ENCODE data around the gene NR6A1.
"Not testable (repeated sequence)": the region's sequence is repeated elsewhere in the genome, so short reads cannot be mapped to it uniquely, and the experiment has no call there.

The NR6A1 gene

DNA sequence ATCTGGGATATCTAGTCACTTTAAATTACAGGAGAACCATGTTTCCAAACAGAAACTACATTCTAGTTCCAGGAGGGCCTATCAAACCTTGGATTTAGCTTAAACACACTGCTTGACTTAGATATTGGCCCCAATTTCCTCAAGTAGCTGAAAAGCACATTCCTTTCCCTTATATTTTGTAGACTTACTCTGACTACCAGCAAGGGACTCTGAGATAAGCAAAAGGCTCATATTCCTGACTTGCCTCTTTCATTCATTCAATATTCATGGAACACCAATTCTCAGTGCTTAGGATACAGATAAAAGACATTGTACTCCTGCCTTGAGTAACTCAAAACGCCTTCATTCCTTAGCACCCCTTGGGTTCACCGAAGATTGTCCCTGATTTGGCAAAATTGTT, 11.8 kb downstream of the NR6A1 start:
- H3K36me3 Mint-ChIP-seq = no peaks in the 10 kb centered on the region
- no peak overlapping the region for H3K4me3 Mint-ChIP-seq
- ATAC-seq (no peak), DNase-seq (ENCODE audit: low spot score in 2 of 2) (no peak)
- H3K4me1 Mint-ChIP-seq = peaks cover 10% of the 10 kb centered on the region
- H3K9me3 Mint-ChIP-seq = no peaks in the 10 kb centered on the region
- H3K27ac Mint-ChIP-seq = no peak overlapping the region

DNA sequence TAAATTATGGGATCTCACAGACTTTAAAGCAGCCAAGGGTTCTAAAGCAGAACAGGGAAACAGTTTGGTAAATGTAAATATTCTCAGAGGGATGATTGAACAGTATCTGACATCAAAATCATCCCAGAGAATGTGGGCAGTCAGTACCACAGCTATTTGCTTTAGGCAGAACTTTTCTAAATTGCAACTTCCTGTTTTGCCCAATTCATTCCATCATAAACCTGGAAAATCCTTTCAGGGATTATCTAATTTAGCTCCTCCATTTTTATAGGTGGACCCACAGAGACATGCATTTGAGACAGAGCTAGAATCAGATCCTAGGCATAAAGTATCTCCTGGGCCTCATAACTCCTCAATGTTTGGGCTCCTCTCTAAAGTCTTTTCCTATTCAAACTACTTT, 12.4 kb downstream of the NR6A1 start:
- H3K27ac Mint-ChIP-seq = no peak overlapping the region
- ATAC-seq = no peak
- DNase-seq (ENCODE audit: low spot score in 2 of 2) = no peak
- no peaks in the 10 kb centered on the region for H3K36me3 Mint-ChIP-seq
- peaks cover 10% of the 10 kb centered on the region for H3K4me1 Mint-ChIP-seq
- H3K9me3 Mint-ChIP-seq = no peaks in the 10 kb centered on the region
- H3K4me3 Mint-ChIP-seq = no peak overlapping the region

DNA sequence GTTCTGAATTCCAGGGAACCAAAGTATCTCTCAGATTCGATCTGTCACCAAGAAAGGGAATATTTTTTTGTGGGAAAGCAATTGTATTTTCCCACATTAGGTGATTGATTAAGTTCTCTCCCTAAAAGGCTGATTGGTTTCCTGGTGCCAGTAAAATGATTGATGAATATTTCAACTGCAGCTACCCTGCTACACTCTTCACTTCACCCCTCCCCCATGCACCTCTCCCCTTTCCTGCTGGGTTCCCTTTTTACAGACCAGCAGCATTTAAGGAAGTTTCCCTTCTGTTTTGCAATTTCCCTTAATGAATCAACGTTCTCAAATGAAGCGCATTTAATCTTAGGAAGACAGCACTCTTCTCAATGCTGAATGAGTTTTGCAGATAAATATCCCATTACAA, 13.1 kb downstream of the NR6A1 start:
- H3K36me3 Mint-ChIP-seq = no peaks in the 10 kb centered on the region
- H3K4me3 Mint-ChIP-seq = no peak overlapping the region
- H3K4me1 Mint-ChIP-seq = peaks cover 10% of the 10 kb centered on the region
- DNase-seq (ENCODE audit: low spot score in 2 of 2) = no peak
- no peak for ATAC-seq
- no peak overlapping the region for H3K27ac Mint-ChIP-seq
- no peaks in the 10 kb centered on the region for H3K9me3 Mint-ChIP-seq

DNA sequence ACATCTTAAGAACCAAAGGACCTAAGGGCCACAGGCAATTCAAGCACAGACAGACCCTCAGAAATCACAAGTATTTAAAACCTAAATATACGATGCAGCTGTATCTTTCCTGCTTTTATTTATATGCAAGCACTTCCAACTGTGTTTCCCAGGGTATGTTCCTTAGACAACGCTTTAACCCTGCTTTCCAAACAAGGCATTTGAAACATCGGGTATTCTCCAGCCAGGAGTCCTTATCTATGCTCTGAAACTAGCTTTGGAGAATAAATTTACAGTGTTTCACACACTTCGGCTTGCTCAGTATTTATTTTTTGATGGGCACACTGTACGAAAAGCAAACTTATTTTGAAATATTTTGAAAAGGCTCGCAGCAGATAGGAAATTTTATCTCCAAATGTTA, 13.5 kb downstream of the NR6A1 start:
- ATAC-seq (no peak), DNase-seq (ENCODE audit: low spot score in 2 of 2) (no peak)
- Mint-ChIP-seq H3K9me3 (no peaks in the 10 kb centered on the region), H3K36me3 (no peaks in the 10 kb centered on the region), H3K4me3 (no peak overlapping the region), H3K4me1 (peaks cover 10% of the 10 kb centered on the region), H3K27ac (no peak overlapping the region)

DNA sequence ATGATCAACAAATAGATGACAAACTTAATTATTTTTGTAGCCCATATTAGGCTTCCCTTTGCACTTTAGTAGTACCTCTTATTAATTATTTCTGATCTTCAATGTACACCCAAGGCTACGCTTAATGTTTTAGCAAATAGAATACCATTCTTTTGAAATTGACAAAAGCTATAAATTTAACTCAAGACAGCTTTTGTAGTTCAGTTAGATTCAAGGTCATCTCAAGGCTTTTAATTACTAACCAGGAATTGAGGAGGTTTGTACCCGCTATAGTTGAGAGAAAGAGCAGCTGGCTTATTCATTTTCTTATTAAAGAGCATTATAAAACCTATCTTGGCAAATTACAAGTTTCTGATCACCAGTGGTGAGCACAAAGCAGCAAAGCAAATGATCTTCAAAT, 15.1 kb downstream of the NR6A1 start:
- ATAC-seq = no peak
- H3K36me3 Mint-ChIP-seq = no peaks in the 10 kb centered on the region
- no peak overlapping the region for H3K4me3 Mint-ChIP-seq
- H3K4me1 Mint-ChIP-seq = peaks cover 10% of the 10 kb centered on the region
- no peak for DNase-seq (ENCODE audit: low spot score in 2 of 2)
- H3K9me3 Mint-ChIP-seq = no peaks in the 10 kb centered on the region
- no peak overlapping the region for H3K27ac Mint-ChIP-seq

DNA sequence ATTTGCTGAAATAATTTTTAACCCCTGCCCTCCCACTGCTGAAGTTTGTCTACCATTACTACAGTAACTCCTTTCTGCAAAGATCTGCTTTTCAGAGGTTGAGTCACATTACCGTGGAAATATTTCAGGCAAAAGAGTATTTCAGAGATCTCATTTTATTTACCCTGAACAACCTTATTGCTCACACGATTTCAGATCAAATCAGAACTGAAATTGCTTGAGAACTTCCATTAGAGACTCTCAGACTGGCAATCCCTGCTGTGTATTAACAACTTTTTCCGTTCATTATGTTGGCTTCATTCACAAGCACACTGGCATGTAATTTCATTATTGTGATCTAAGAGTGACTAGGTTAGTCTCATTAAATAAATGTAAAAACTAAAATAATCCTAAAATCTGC, 16.1 kb downstream of the NR6A1 start:
- peaks cover 10% of the 10 kb centered on the region for H3K4me1 Mint-ChIP-seq
- H3K9me3 Mint-ChIP-seq = no peaks in the 10 kb centered on the region
- no peak overlapping the region for H3K4me3 Mint-ChIP-seq
- ATAC-seq (peak; percentile 37), DNase-seq (ENCODE audit: low spot score in 2 of 2) (no peak)
- H3K27ac Mint-ChIP-seq = no peak overlapping the region
- H3K36me3 Mint-ChIP-seq = no peaks in the 10 kb centered on the region

DNA sequence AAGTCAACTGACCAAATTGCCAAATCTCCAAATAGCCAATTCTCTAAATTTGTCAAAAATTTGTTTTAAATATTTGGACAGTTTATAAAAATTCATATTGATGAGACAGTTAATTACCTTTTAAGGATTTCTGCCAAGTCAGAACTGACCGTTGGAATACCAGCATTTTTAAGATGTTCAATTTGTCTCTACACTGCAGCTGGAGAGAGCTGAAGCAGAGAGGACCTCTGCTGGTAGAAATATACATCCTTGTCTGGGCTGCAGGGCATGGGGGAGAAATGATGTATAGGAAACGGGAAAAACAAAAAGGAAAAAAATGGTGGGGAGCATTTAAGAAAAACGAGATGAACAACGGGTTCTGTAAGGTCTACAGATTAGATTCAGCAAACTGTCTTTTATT, 16.8 kb downstream of the NR6A1 start:
- no peak overlapping the region for H3K4me3 Mint-ChIP-seq
- peaks cover 10% of the 10 kb centered on the region for H3K4me1 Mint-ChIP-seq
- no peaks in the 10 kb centered on the region for H3K36me3 Mint-ChIP-seq
- H3K9me3 Mint-ChIP-seq = no peaks in the 10 kb centered on the region
- no peak for ATAC-seq
- H3K27ac Mint-ChIP-seq = no peak overlapping the region
- DNase-seq (ENCODE audit: low spot score in 2 of 2) = no peak

DNA sequence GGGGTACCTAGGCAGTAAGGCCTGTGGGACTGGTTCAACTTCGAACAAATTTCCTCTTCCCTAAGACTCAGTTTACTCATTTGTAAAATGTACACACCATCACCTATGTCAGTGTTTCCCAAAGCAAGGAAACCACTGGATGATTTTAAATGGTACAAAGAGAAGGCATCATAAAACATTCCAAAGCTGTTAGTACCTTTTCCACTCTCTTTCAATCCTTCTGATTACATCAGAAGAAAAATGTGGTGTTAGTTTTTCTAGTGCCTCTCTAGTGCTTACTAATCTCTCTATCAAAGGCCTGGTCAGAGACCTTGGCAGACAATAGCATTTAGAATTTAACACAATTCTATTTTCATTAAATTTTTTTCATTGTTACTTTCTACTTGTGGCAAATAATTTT, 18.1 kb downstream of the NR6A1 start:
- DNase-seq (ENCODE audit: low spot score in 2 of 2) = no peak
- H3K27ac Mint-ChIP-seq = no peak overlapping the region
- H3K4me1 Mint-ChIP-seq = peaks cover 10% of the 10 kb centered on the region
- no peaks in the 10 kb centered on the region for H3K9me3 Mint-ChIP-seq
- no peak for ATAC-seq
- H3K36me3 Mint-ChIP-seq = no peaks in the 10 kb centered on the region
- no peak overlapping the region for H3K4me3 Mint-ChIP-seq

DNA sequence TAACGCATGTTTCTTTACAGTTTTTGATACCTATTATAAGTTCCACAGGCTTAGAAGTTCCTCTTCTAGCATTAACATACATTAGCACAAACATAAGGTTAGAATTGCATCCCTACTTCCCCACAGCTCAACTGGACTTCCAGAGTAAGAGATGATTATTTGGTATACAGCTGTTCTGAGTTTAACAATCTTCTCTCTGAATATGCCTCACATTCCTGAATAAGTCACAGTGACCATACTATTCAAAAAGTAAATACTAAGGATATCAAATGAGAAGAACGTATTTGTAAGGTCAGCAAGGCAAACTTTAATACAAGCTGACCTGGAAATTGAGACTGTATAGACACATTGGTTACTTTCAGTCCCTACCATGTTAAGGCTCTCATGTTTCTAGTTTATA, 21.3 kb downstream of the NR6A1 start:
- Mint-ChIP-seq H3K4me3 (no peak overlapping the region), H3K9me3 (no peaks in the 10 kb centered on the region), H3K36me3 (no peaks in the 10 kb centered on the region), H3K27ac (no peak overlapping the region), H3K4me1 (peaks cover 2% of the 10 kb centered on the region)
- no peak for ATAC-seq
- DNase-seq (ENCODE audit: low spot score in 2 of 2) = no peak

DNA sequence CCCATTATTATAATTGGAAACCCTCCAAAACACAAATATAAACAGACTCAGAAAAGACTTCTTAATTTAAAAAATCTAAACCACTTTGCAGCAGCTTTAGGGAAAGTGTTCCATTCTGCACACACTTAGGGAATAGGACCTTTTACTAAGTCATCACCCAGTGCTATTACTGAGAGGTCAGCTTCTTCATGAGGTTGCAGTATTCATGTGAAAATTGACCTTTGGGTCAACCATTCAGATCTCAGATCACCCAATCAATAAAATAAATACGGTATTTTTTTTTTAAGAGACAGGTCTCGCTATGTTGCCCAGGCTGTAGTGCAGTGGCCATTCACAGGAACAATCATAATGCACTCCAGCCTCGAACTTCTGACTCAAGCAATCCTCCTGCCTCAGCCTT, 21.8 kb downstream of the NR6A1 start:
- Mint-ChIP-seq H3K36me3 (no peaks in the 10 kb centered on the region), H3K27ac (no peak overlapping the region), H3K4me3 (no peak overlapping the region), H3K4me1 (no peaks in the 10 kb centered on the region), H3K9me3 (no peaks in the 10 kb centered on the region)
- ATAC-seq (no peak), DNase-seq (ENCODE audit: low spot score in 2 of 2) (no peak)

DNA sequence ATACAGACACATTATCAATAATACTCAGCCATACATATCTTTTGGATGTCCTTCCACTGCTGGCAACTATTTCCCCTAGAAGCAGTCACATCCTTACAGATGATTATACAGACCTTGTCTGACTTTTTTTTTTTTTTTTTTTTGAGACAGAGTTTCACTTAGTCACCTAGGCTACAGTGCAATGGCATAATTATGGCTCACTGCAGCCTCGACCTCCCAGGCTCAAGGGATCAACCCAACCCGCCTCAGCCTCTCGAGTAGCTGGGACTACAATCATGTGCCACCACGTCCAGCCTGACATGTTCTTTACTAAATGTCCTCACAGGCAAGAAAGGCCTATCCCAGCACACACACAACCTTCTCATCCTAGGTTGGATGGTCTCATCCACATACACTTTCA, 24.0 kb downstream of the NR6A1 start:
- no peaks in the 10 kb centered on the region for H3K4me1 Mint-ChIP-seq
- no peaks in the 10 kb centered on the region for H3K36me3 Mint-ChIP-seq
- peak; percentile 28 for ATAC-seq
- H3K9me3 Mint-ChIP-seq = no peaks in the 10 kb centered on the region
- H3K4me3 Mint-ChIP-seq = no peak overlapping the region
- no peak overlapping the region for H3K27ac Mint-ChIP-seq
- DNase-seq (ENCODE audit: low spot score in 2 of 2) = no peak

DNA sequence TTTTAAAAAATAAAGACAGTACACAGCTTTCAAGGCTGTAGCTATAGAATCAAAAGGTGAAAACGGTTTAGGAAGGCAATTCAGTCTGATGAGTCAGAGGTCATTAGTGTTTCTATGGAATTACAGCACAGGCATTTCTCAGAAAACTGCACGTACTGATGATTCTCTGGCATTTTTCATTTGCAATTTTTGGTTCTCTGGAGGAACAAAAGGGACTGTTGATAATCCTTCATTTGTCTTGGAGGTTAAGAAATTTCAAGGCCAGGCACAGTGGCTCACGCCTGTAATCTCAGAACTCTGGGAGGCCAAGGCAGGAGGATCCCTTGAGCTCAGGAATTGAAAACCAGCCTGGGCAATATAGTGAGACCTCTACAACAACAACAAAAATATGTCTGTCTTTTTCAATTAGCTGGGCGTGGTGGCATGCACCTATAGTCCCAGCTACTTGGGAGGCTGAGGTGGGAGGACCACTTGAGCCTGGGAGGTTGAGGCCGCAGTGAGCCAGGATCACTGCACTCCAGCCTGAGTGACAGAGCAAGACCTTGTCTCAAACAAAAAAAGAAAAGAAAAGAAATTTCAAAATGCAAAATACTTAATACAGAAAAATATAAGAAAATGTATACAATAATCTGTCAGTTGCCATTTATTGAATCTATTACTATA, 27.3 kb downstream of the NR6A1 start:
- DNase-seq (ENCODE audit: low spot score in 2 of 2) (no peak), ATAC-seq (no peak)
- Mint-ChIP-seq H3K9me3 (no peaks in the 10 kb centered on the region), H3K36me3 (no peaks in the 10 kb centered on the region), H3K4me1 (no peaks in the 10 kb centered on the region), H3K4me3 (no peak overlapping the region), H3K27ac (no peak overlapping the region)

DNA sequence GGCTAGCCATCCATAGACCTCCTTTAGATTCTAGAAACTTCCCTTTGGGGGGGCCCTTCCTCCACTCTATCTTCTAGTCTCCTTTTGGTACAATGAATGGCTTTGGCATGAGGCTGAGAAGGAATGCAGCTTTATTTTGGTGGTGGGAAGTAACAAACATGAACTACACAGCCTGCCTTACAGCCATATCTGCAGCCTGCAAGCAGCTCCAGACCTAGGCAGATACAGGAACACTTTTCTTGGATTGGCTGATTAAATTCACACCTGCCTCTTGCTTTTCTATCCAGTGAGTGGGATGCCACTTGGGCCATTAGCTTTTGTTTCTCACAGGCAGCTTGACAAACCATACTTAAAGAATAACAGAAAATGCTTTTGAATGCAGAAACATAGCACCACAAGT, 28.2 kb downstream of the NR6A1 start:
- no peak for ATAC-seq
- no peaks in the 10 kb centered on the region for H3K36me3 Mint-ChIP-seq

DNA sequence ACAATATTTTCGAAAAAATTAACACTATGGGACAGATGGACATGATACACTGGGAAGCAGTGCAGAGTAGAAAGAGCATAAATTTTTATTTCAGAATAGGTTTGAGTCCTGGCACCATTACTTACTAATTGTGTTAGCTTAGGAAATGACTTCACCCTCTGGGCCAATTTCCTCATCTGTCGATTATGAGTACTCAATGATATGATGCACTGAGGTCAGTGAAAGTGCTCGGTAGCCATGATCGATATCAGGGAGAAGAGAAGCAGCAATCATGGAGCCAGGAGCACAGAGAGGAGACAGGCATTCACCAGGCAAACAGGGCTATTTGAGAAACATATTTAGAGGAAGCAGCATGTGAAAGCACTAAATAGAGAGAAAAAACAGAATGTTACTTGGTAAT, 29.4 kb downstream of the NR6A1 start:
- Mint-ChIP-seq H3K9me3 (no peaks in the 10 kb centered on the region), H3K36me3 (no peaks in the 10 kb centered on the region), H3K4me3 (no peak overlapping the region), H3K4me1 (no peaks in the 10 kb centered on the region), H3K27ac (no peak overlapping the region)
- DNase-seq (ENCODE audit: low spot score in 2 of 2) (no peak), ATAC-seq (no peak)

More for the DNA sequence above, 28.2 kb downstream of the NR6A1 start:
- Mint-ChIP-seq H3K4me3 (no peak overlapping the region), H3K27ac (no peak overlapping the region), H3K4me1 (no peaks in the 10 kb centered on the region), H3K9me3 (no peaks in the 10 kb centered on the region)
- no peak for DNase-seq (ENCODE audit: low spot score in 2 of 2)

DNA sequence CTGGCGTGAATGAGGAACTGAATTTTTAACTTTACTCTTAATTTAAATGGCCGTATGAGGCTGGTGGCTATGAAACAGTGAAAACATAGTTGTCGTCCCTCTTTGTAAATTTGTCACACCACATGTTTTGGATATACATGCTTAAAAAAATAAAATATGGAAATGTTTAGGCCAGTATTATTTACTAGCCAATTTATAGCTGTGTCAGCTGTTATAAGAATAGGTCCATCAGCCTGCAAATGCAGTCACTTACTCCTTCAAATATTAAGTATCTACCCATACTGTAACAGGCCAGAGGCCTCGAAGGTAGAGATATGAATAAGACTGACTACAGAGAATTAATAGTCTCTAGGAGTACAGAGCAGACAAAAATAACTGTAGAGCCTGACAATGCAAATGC, 30.0 kb downstream of the NR6A1 start:
- Mint-ChIP-seq H3K4me1 (no peaks in the 10 kb centered on the region), H3K9me3 (no peaks in the 10 kb centered on the region), H3K36me3 (no peaks in the 10 kb centered on the region), H3K27ac (no peak overlapping the region), H3K4me3 (no peak overlapping the region)
- DNase-seq (ENCODE audit: low spot score in 2 of 2) (no peak), ATAC-seq (no peak)

DNA sequence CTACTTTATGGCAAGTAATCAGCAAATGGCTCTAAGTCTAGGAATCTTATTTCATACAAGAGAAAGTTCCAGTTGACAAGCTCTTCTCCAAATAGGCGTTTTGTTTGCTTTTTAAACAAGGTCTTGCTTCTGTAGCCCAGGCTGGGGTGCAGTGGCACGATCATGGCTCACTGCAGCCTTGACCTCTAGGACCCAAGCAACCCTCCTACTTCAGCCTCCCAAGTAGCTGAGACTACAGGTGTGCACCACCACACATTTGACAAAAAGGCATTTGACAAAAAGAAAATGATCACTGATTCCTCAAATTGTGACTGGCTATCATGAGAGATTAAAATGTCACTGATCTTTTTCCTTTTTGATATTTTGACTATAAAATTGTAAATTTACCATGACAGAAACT, 31.8 kb downstream of the NR6A1 start:
- no peaks in the 10 kb centered on the region for H3K36me3 Mint-ChIP-seq
- ATAC-seq (no peak), DNase-seq (ENCODE audit: low spot score in 2 of 2) (no peak)
- peaks cover 7% of the 10 kb centered on the region for H3K4me1 Mint-ChIP-seq
- H3K27ac Mint-ChIP-seq = no peak overlapping the region
- H3K4me3 Mint-ChIP-seq = no peak overlapping the region
- no peaks in the 10 kb centered on the region for H3K9me3 Mint-ChIP-seq

DNA sequence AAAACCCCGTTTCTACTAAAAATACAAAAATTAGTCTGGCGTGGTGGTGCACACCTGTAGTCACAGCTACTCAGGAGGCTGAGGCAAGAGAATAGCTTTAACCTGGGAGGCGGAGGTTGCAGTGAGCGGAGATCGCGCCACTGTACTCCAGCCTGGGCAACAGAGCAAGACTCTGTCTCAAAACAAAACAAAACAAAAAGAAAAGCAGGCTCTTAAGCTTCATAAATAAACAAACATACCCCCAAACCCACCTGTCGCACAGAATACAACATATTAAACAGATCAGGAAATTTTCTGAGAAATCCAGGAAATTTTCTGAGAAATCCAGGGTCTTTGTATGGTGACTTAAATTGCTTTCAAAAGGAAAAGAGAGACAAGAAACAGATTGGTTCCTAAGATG, 33.0 kb downstream of the NR6A1 start:
- not testable (repeated sequence) for DNase-seq (ENCODE audit: low spot score in 2 of 2); H3K4me3 Mint-ChIP-seq; H3K9me3 Mint-ChIP-seq; H3K27ac Mint-ChIP-seq; ATAC-seq; H3K36me3 Mint-ChIP-seq; H3K4me1 Mint-ChIP-seq

Data from stimulated activated effector memory CD8-positive, alpha-beta T cell treated with anti-CD3 and anti-CD28 coated beads, Interleukin-12 subunit alpha, Interleukin-12 subunit beta, amount 100 ng/mL, for 72 hours (primary cell).